Esophagus muscularis mucosa (tissue), 4 donors: Measurements from ENCODE around the gene MAGEB10.

Experiments
- CTCF ChIP-seq, 3 experiments: fragments of 200-600 bp in 2 of 3; fragments of 450-650 bp in 1 of 3; sonication (generic) in 2 of 3; IDR thresholded peaks; one replicate each; pipeline ENCODE4 v1.5.1; 2017 to 2019; ENCODE audit warnings: antibody characterized with exemption in 3 of 3, mild to moderate bottlenecking in 2 of 3, moderate library complexity in 1 of 3
- EP300 ChIP-seq: sonication (generic); formaldehyde crosslinking; IDR thresholded peaks from one replicate; pipeline ENCODE4 v1.6.1; 2017; ENCODE audit warnings: antibody characterized with exemption
- POLR2A ChIP-seq: fragments of 450-650 bp; IDR thresholded peaks from one replicate; pipeline ENCODE4 v1.6.1; 2017; ENCODE audit warnings: antibody characterized with exemption, moderate library complexity, mild to moderate bottlenecking, low read depth
- POLR2AphosphoS5 ChIP-seq, 2 donors: sonication (generic); formaldehyde crosslinking; IDR thresholded peaks; one replicate each; pipeline ENCODE4 v1.6.1; 2017; ENCODE audit warnings: antibody characterized with exemption in 2 of 2

GRCh38 chrX:27797575-27797974 is 10.2 kb upstream of the MAGEB10 start:
- no peak for TF ChIP-seq CTCF (IDR thresholded peaks at IDR 0.05)
- no peak for TF ChIP-seq POLR2AphosphoS5 (IDR thresholded peaks at IDR 0.05)
- no peak for TF ChIP-seq POLR2A
- TF ChIP-seq EP300, result no peak
